ENCODE results near the gene STX17.

STX17 gene

GRCh38 chr9:99907208-99907532 lies 716 bp downstream of the STX17 start:
- DNase-seq (ENCODE audit: low read depth), result no peak

- DNase-seq (ENCODE audit: low read depth), result no peak
Observed at GRCh38 chr9:99911600-99911999, 5.1 kb downstream of the STX17 start.

GRCh38 chr9:99916650-99917049 lies 10.2 kb downstream of the STX17 start:
- DNase-seq (ENCODE audit: low read depth), result no peak

GRCh38 chr9:99918134-99918533 lies 11.7 kb downstream of the STX17 start:
- DNase-seq (ENCODE audit: low read depth), result no peak

GRCh38 chr9:99919930-99920329 lies 13.5 kb downstream of the STX17 start:
- DNase-seq (ENCODE audit: low read depth), result no peak

- no peak for DNase-seq (ENCODE audit: low read depth)
Observed at GRCh38 chr9:99921875-99922710, 15.6 kb downstream of the STX17 start.

- no peak for DNase-seq (ENCODE audit: low read depth)
Observed at GRCh38 chr9:99922711-99923030, 16.2 kb downstream of the STX17 start.

- no peak for DNase-seq (ENCODE audit: low read depth)
Observed at GRCh38 chr9:99925541-99925940, 19.1 kb downstream of the STX17 start.

GRCh38 chr9:99929652-99930051 lies 23.2 kb downstream of the STX17 start:
- no peak for DNase-seq (ENCODE audit: low read depth)

- no peak for DNase-seq (ENCODE audit: low read depth)
Observed at GRCh38 chr9:99931155-99931840, 24.8 kb downstream of the STX17 start.

- DNase-seq (ENCODE audit: low read depth), result no peak
Observed at GRCh38 chr9:99936947-99937587, 30.6 kb downstream of the STX17 start.

GRCh38 chr9:99947395-99947794 lies 40.9 kb downstream of the STX17 start:
- DNase-seq (ENCODE audit: low read depth), result no peak

- DNase-seq (ENCODE audit: low read depth), result no peak
Observed at GRCh38 chr9:99948482-99948881, 42.0 kb downstream of the STX17 start.

GRCh38 chr9:99948896-99949295 lies 42.4 kb downstream of the STX17 start:
- no peak for DNase-seq (ENCODE audit: low read depth)

GRCh38 chr9:99953861-99954507 lies 47.5 kb downstream of the STX17 start:
- no peak for DNase-seq (ENCODE audit: low read depth)

GRCh38 chr9:99954819-99955218 lies 48.4 kb downstream of the STX17 start:
- no peak for DNase-seq (ENCODE audit: low read depth)

GRCh38 chr9:99955606-99956005 lies 49.2 kb downstream of the STX17 start:
- no peak for DNase-seq (ENCODE audit: low read depth)

- DNase-seq (ENCODE audit: low read depth), result no peak
Observed at GRCh38 chr9:99962680-99963261, 56.3 kb downstream of the STX17 start.

GRCh38 chr9:99964336-99964735 lies 57.9 kb downstream of the STX17 start:
- DNase-seq (ENCODE audit: low read depth), result no peak

GRCh38 chr9:99966001-99966400 lies 59.5 kb downstream of the STX17 start:
- DNase-seq (ENCODE audit: low read depth), result no peak

GRCh38 chr9:99966716-99967115 lies 60.3 kb downstream of the STX17 start:
- DNase-seq (ENCODE audit: low read depth), result no peak

GRCh38 chr9:99967457-99967856 lies 61.0 kb downstream of the STX17 start:
- DNase-seq (ENCODE audit: low read depth), result no peak

- DNase-seq (ENCODE audit: low read depth), result no peak
Observed at GRCh38 chr9:99970481-99970880, 64.0 kb downstream of the STX17 start.
